ENCODE data around the gene ETS1.

The ETS1 gene

GRCh38 chr11:128540469-128540868 is 46.9 kb downstream of the ETS1 start:
- TF ChIP-seq CTCF (IDR thresholded peaks at IDR 0.05; ENCODE audit: low read depth, low read length) = no peak
- H3K27ac ChIP-seq (ENCODE audit: low read length) = no peak overlapping the region
- H3K4me1 ChIP-seq (ENCODE audit: low read length) = peaks cover 18% of the 10 kb centered on the region
- no peaks in the 10 kb centered on the region for H3K9me3 ChIP-seq (ENCODE audit: insufficient read depth, low read length)
- H3K79me2 ChIP-seq (ENCODE audit: low read length) = no peaks in the 10 kb centered on the region
- peaks cover 42% of the 10 kb centered on the region for H3K27me3 ChIP-seq (ENCODE audit: low read depth, low read length)
- H3K9ac ChIP-seq (ENCODE audit: low read length) = no peak overlapping the region
- no peak overlapping the region for H2AFZ ChIP-seq (ENCODE audit: low read depth, low read length)
- H3K4me2 ChIP-seq (ENCODE audit: low read length) = no peak overlapping the region
- H4K20me1 ChIP-seq (ENCODE audit: insufficient read depth, low read length) = no peaks in the 10 kb centered on the region
- H3K4me3 ChIP-seq (ENCODE audit: low read length) = no peak overlapping the region
- H3K36me3 ChIP-seq (replicated peaks; ENCODE audit: low read depth, low read length) = no peaks in the 10 kb centered on the region

GRCh38 chr11:128536506-128536905 is 50.9 kb downstream of the ETS1 start:
- Histone ChIP-seq H3K27me3 (ENCODE audit: low read depth, low read length) (peaks cover 41% of the 10 kb centered on the region), H3K4me2 (ENCODE audit: low read length) (no peak overlapping the region), H2AFZ (ENCODE audit: low read depth, low read length) (no peak overlapping the region), H3K79me2 (ENCODE audit: low read length) (no peaks in the 10 kb centered on the region), H3K9me3 (ENCODE audit: insufficient read depth, low read length) (no peaks in the 10 kb centered on the region), H3K4me3 (ENCODE audit: low read length) (no peak overlapping the region), H3K9ac (ENCODE audit: low read length) (no peak overlapping the region), H3K4me1 (ENCODE audit: low read length) (peaks cover 12% of the 10 kb centered on the region), H3K27ac (ENCODE audit: low read length) (no peak overlapping the region), H4K20me1 (ENCODE audit: insufficient read depth, low read length) (no peaks in the 10 kb centered on the region), H3K36me3 (replicated peaks; ENCODE audit: low read depth, low read length) (no peaks in the 10 kb centered on the region)
- TF ChIP-seq EZH2phosphoT487 (IDR thresholded peaks at IDR 0.05; ENCODE audit: low read depth) (no peak), CTCF (IDR thresholded peaks at IDR 0.05; ENCODE audit: low read depth, low read length) (no peak)

- Histone ChIP-seq H3K9me3 (ENCODE audit: insufficient read depth, low read length) (no peaks in the 10 kb centered on the region), H3K79me2 (ENCODE audit: low read length) (no peaks in the 10 kb centered on the region), H3K27ac (ENCODE audit: low read length) (no peak overlapping the region), H3K36me3 (replicated peaks; ENCODE audit: low read depth, low read length) (no peaks in the 10 kb centered on the region), H2AFZ (ENCODE audit: low read depth, low read length) (no peak overlapping the region), H3K9ac (ENCODE audit: low read length) (no peak overlapping the region), H4K20me1 (ENCODE audit: insufficient read depth, low read length) (no peaks in the 10 kb centered on the region), H3K4me1 (ENCODE audit: low read length) (peaks cover 12% of the 10 kb centered on the region), H3K4me2 (ENCODE audit: low read length) (no peak overlapping the region), H3K27me3 (ENCODE audit: low read depth, low read length) (peaks cover 35% of the 10 kb centered on the region), H3K4me3 (ENCODE audit: low read length) (no peak overlapping the region)
- no peak for TF ChIP-seq CTCF (IDR thresholded peaks at IDR 0.05; ENCODE audit: low read depth, low read length)
- no peak for TF ChIP-seq EZH2phosphoT487 (IDR thresholded peaks at IDR 0.05; ENCODE audit: low read depth)
Measured at GRCh38 chr11:128535468-128536457, 51.6 kb downstream of the ETS1 start.

- no peaks in the 10 kb centered on the region for H3K36me3 ChIP-seq (replicated peaks; ENCODE audit: low read depth, low read length)
Measured at GRCh38 chr11:128533472-128533871, 53.9 kb downstream of the ETS1 start.

More at GRCh38 chr11:128533472-128533871, 53.9 kb downstream of the ETS1 start:
- Histone ChIP-seq H3K27me3 (ENCODE audit: low read depth, low read length) (peaks cover 35% of the 10 kb centered on the region), H3K4me3 (ENCODE audit: low read length) (no peak overlapping the region), H3K4me1 (ENCODE audit: low read length) (peaks cover 10% of the 10 kb centered on the region), H3K27ac (ENCODE audit: low read length) (no peak overlapping the region), H2AFZ (ENCODE audit: low read depth, low read length) (no peak overlapping the region), H4K20me1 (ENCODE audit: insufficient read depth, low read length) (no peaks in the 10 kb centered on the region), H3K79me2 (ENCODE audit: low read length) (no peaks in the 10 kb centered on the region), H3K4me2 (ENCODE audit: low read length) (no peak overlapping the region), H3K9me3 (ENCODE audit: insufficient read depth, low read length) (no peaks in the 10 kb centered on the region), H3K9ac (ENCODE audit: low read length) (no peak overlapping the region)
- TF ChIP-seq CTCF (IDR thresholded peaks at IDR 0.05; ENCODE audit: low read depth, low read length) (no peak), EZH2phosphoT487 (IDR thresholded peaks at IDR 0.05; ENCODE audit: low read depth) (no peak)
